T47D (cell line): ENCODE measurements around the gene LRRC3.
A peak's percentile ranks its signal among the peaks of the same experiment; 100 is the strongest.

Experiments
- DNase-seq, 2 experiments: peaks; one replicate each; pipeline versions ENCODE4 v3.0.0 to v3.0.0-alpha.2; 2011 to 2012; ENCODE audit warnings: low read depth in 1 of 2, low spot score in 1 of 2
- JUND ChIP-seq: IDR thresholded peaks from 2 replicates; pipeline ENCODE4 v1.6.1; 2012; ENCODE audit warnings: low read depth
- in situ Hi-C: cut with HindIII; loops from 2 replicates; pipeline ENCODE4 v1.10.0; 2016; ENCODE audit warnings: low sequenced_read_pairs, low pct_unique_long_range_greater_than_20kb

Gene LRRC3

GRCh38 chr21:44448651-44449131 is 6.6 kb upstream of the LRRC3 start:
- in situ Hi-C loops: no loop called here
- TF ChIP-seq JUND: no peak
- no peak for DNase-seq

- in situ Hi-C loops: no loop called here
- no peak for TF ChIP-seq JUND
- peak; percentile 29 to 42 for DNase-seq
These were observed 5.6 kb upstream of the LRRC3 start for GRCh38 chr21:44449473-44450363.

DNA sequence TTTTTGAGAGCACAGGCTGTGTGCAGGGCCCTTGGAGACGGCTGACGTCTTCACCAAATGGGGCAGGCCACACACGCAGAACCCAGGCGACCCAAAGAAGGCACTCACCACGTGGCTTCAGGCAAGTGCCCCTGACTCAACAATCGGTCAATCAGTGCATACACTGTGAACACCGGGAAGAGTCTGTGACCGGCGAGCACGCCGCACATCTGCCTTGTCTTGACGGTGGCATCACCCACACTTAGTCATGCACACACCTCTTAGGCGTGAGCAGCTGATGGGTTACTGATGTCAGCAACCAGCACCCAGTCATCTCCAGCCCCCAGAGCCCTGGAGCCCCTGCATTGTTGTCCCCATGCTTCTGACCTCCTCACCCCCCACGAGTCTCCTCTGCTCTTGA is 4.9 kb upstream of the LRRC3 start:
- in situ Hi-C loops: no loop called here
- DNase-seq: no peak
- no peak for TF ChIP-seq JUND

DNA sequence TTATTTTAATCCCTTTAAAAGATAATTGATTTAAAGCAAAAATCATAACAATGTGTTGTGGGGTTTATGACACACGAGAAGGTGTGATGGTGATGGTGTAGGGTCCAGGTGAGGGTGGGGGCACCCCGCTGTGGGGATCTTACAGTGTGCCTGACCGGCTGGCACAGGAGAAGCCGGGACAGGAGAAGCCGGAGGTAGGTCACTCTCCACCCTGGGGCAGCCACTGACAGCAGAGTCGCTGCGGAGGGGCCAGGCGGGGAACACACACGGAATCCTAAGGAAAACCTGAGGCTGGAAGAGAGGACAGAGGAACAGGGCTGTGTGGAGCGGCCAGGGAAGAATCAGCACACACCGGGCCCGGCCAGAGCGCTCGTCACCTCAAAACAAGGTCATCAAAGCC is 4.3 kb upstream of the LRRC3 start:
- no peak for TF ChIP-seq JUND
- DNase-seq: no peak
- in situ Hi-C loops: no loop called here

DNA sequence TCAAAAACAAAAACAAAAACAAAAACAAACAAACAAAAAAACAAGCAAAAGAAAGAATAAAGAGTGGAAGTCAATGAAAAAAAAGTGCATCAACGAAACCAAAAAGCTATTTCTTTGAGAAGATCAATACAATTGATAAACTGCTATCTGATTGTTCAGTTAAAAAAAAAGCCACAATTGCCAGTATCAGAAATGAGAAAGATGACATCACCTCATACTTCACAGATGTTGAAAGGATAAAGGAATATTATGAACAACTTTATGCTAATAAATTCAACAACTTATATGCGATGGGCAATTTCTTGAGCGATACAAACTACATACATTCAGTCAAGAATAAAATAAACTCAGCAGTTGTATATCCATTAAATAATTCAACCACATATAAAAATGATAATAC is 2.2 kb upstream of the LRRC3 start:
- no peak for TF ChIP-seq JUND
- DNase-seq: no peak
- in situ Hi-C loops: no loop called here

DNA sequence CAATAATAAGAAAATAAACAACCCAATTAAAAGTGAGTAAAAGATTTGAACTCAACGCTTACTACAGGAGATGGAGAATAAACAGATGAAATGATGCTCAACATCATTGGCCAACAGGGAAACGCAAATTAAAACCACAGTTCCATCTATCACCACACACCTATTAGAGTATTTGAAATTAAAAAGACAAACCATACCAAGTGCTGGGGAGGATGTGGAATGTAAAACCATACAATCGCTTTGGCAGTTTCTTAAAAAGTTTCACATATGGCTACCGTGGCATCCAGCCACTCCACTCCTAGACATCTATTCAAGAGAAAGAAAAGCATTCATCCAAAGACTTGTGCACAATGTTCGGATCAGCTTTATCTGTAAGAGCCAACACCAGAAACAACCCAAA is 1.3 kb upstream of the LRRC3 start:
- DNase-seq: no peak
- in situ Hi-C loops: no loop called here
- TF ChIP-seq JUND: no peak

DNA sequence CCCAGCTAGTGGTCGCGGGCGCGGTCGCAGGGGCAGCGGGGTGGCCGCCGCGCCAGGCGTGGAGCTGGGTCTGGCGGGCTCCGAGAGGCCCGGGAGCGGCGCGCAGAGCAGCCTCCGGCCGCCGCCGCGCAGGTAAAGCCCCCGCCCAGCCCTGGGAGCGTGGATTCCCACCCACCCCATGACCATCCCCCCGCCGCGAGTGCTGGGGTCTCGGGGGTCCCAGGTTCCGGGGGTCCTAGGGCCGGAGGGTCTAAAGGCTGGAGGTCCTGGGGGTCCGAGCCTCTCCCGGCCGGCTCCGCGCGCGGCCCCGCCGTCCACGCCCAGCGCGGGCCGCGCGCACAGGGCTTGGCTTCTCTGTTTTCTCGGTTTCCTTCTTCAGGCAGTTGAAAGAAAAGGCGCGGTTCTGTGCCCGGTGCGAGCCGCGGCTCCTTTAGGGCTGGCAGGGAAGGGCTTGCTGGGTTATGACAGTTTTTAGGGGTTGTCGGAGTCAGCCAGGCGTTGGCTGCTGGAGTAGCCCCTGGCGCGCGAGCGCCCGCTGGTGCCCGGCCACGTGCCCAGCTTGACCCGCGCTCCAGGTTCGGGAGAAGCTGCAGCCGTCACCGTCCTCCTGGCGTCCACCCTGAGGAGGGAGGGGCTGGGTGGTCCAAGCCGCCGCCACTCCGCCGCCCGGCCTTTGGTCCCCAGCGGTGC is 359 bp downstream of the LRRC3 start:
- TF ChIP-seq JUND: no peak
- peak; percentile 65 to 84 for DNase-seq
- in situ Hi-C loops: no loop called here

DNA sequence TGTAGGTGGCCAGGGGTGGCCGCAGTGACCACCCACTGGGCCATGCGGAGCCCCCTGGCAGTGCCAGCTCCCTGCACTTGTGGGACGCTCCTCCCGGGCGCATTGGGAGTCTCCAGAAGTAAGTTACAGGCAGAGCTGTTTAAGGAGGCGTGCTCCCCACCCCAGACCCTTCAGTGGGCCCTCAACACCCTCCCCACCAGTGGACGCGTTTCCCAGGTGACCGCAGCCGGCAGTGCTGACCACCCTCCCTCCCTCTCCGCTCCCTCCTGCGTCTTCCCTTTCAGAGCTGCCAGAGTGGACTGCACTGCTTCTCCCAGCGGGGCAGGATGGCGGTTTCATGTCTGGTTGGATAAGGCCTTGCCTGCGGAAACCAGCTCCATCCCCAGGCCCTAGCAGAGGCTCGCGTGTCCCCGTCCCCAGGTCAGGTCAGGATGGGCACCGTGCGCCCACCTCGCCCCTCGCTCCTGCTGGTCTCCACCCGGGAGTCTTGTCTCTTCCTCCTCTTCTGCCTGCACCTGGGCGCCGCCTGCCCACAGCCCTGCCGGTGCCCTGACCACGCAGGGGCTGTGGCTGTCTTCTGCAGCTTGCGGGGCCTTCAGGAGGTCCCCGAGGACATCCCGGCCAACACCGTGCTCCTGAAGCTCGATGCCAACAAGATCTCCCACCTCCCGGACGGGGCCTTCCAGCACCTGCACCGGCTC is 1.1 kb downstream of the LRRC3 start:
- TF ChIP-seq JUND: no peak
- in situ Hi-C loops: no loop called here
- no peak for DNase-seq

DNA sequence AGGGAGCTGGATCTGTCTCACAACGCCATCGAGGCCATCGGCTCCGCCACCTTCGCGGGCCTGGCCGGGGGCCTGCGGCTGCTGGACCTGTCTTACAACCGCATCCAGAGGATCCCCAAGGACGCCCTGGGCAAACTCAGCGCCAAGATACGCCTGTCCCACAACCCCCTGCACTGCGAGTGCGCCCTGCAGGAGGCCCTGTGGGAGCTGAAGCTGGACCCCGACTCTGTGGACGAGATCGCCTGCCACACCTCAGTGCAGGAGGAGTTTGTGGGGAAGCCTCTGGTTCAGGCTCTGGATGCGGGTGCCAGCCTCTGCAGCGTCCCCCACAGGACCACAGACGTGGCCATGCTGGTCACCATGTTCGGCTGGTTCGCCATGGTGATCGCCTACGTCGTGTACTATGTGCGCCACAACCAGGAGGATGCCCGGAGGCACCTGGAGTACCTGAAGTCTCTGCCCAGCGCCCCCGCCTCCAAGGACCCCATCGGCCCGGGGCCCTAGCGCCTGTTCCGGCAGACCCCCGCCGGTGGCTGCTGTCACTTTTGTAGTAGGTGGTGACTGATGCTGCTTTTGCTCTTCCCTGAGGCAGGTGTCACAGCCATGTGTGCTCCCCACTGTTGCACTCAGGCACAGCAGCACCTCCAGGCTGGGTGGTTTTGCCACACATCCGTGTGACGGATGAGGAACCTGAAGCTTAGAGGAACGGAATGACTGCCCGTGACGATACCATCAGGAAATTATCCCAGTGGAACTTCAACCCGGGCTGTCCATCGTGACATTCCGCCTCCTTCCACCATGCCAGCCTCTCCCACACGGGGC is 1.8 kb downstream of the LRRC3 start:
- in situ Hi-C loops: no loop called here
- TF ChIP-seq JUND: no peak
- no peak for DNase-seq

DNA sequence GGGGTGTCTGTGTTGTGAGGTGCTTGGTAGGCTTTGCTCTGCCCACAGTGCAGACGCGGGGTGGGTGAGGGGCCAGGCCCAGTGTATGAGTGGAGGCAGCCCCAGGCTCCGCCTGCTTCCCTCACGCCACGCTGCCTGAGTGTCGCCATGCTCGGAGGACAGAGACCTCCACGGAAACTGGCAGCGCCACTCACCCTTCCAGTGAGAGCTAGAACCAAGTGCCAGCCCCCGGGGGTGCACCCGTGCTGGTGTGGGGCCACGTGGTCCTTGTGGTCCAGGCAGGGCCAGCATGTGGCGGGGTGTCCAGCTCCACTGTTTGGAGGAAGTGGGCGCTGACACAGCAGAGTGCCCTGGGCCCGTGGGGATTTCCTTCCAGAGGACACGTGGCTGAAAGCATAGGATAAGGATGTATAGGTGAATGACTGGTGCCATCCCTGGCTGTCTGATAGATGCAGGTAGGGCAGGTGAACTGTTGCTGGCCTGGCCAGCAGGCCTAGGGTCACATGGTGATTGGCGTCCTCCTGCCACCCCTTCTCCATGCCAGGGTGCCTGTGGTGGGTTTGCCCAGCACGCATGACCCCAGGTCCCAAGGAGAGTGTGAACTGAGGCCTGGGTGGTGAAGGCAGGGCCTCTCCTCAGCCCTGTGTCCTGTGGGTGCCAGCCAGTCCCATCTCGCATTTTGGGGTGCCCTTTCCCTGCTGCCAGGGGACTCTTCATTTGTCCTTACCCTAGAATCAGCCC is 3.8 kb downstream of the LRRC3 start:
- TF ChIP-seq JUND: no peak
- in situ Hi-C loops: no loop called here
- DNase-seq: no peak

- no peak for TF ChIP-seq JUND
- no peak for DNase-seq
- in situ Hi-C loops: no loop called here
These were observed 4.6 kb downstream of the LRRC3 start for GRCh38 chr21:44459712-44460440.
